Measurements from ENCODE around the gene P2RY2.

The P2RY2 gene

GRCh38 chr11:73265278-73265810, 47.3 kb downstream of the P2RY2 start:
- no peaks in the 10 kb centered on the region for H3K27me3 ChIP-seq (ENCODE audit: low read length)
- no peaks in the 10 kb centered on the region for H3K9me2 ChIP-seq (replicated peaks; ENCODE audit: insufficient read depth, low read length)
- H3K79me2 ChIP-seq (ENCODE audit: insufficient read depth, low read length): no peaks in the 10 kb centered on the region
- TF ChIP-seq CTCF (IDR thresholded peaks at IDR 0.05; ENCODE audit: insufficient read depth, low read length, poor library complexity, severe bottlenecking) (no peak), EZH2phosphoT487 (conservative IDR thresholded peaks at IDR 0.05; ENCODE audit: low read length) (no peak)
- no peak overlapping the region for H3K9ac ChIP-seq (ENCODE audit: low read length)
- H3F3A ChIP-seq (ENCODE audit: insufficient read depth): no peaks in the 10 kb centered on the region
- H3K9me3 ChIP-seq (ENCODE audit: insufficient read depth, low read length): no peaks in the 10 kb centered on the region
- H3K4me3 ChIP-seq (ENCODE audit: insufficient read depth, low read length, poor library complexity, severe bottlenecking): no peak overlapping the region
- no peak overlapping the region for H2AFZ ChIP-seq (ENCODE audit: low read depth, low read length, severe bottlenecking)
- no peak overlapping the region for H3K27ac ChIP-seq (ENCODE audit: low read depth, low read length)
- no peaks in the 10 kb centered on the region for H3K36me3 ChIP-seq (ENCODE audit: low read length)
- no peaks in the 10 kb centered on the region for H4K20me1 ChIP-seq (ENCODE audit: low read depth, low read length)
- H3K4me2 ChIP-seq (ENCODE audit: low read depth, low read length, poor library complexity, severe bottlenecking): no peak overlapping the region

- Histone ChIP-seq H3K9ac (ENCODE audit: low read length) (no peak overlapping the region), H3K27ac (ENCODE audit: low read depth, low read length) (no peak overlapping the region), H3K36me3 (ENCODE audit: low read length) (no peaks in the 10 kb centered on the region), H3K9me2 (replicated peaks; ENCODE audit: insufficient read depth, low read length) (no peaks in the 10 kb centered on the region), H4K20me1 (ENCODE audit: low read depth, low read length) (no peaks in the 10 kb centered on the region), H3F3A (ENCODE audit: insufficient read depth) (no peaks in the 10 kb centered on the region), H3K9me3 (ENCODE audit: insufficient read depth, low read length) (no peaks in the 10 kb centered on the region), H3K4me3 (ENCODE audit: insufficient read depth, low read length, poor library complexity, severe bottlenecking) (no peak overlapping the region), H3K4me2 (ENCODE audit: low read depth, low read length, poor library complexity, severe bottlenecking) (no peak overlapping the region), H3K27me3 (ENCODE audit: low read length) (no peaks in the 10 kb centered on the region), H3K79me2 (ENCODE audit: insufficient read depth, low read length) (no peaks in the 10 kb centered on the region), H2AFZ (ENCODE audit: low read depth, low read length, severe bottlenecking) (no peak overlapping the region)
- TF ChIP-seq EZH2phosphoT487 (conservative IDR thresholded peaks at IDR 0.05; ENCODE audit: low read length) (no peak), CTCF (IDR thresholded peaks at IDR 0.05; ENCODE audit: insufficient read depth, low read length, poor library complexity, severe bottlenecking) (no peak)
These were observed 48.0 kb downstream of the P2RY2 start for GRCh38 chr11:73265853-73266645.

- Histone ChIP-seq H3K79me2 (ENCODE audit: insufficient read depth, low read length) (no peaks in the 10 kb centered on the region), H2AFZ (ENCODE audit: low read depth, low read length, severe bottlenecking) (no peak overlapping the region), H3K4me2 (ENCODE audit: low read depth, low read length, poor library complexity, severe bottlenecking) (no peak overlapping the region), H3K9me3 (ENCODE audit: insufficient read depth, low read length) (no peaks in the 10 kb centered on the region), H3F3A (ENCODE audit: insufficient read depth) (no peaks in the 10 kb centered on the region), H3K4me3 (ENCODE audit: insufficient read depth, low read length, poor library complexity, severe bottlenecking) (no peak overlapping the region), H3K9me2 (replicated peaks; ENCODE audit: insufficient read depth, low read length) (no peaks in the 10 kb centered on the region), H3K27me3 (ENCODE audit: low read length) (no peaks in the 10 kb centered on the region), H3K9ac (ENCODE audit: low read length) (no peak overlapping the region), H4K20me1 (ENCODE audit: low read depth, low read length) (no peaks in the 10 kb centered on the region), H3K27ac (ENCODE audit: low read depth, low read length) (no peak overlapping the region), H3K36me3 (ENCODE audit: low read length) (no peaks in the 10 kb centered on the region)
- no peak for TF ChIP-seq EZH2phosphoT487 (conservative IDR thresholded peaks at IDR 0.05; ENCODE audit: low read length)
- no peak for TF ChIP-seq CTCF (IDR thresholded peaks at IDR 0.05; ENCODE audit: insufficient read depth, low read length, poor library complexity, severe bottlenecking)
These were observed 48.6 kb downstream of the P2RY2 start for GRCh38 chr11:73266646-73267020.

All from SU-DHL-6 (cell line).